WTC11 (cell line): ENCODE data around the gene ABTB2. TPM values are rescaled to one million over a fixed set of nuclear protein-coding genes. Genes with fewer than 3 reads are reported as not detected.

Source experiments
- ATAC-seq: fragments of 200-7000 bp; cut with Tn5 transposase; 2 replicates; pipeline ENCODE4 v1.10.0; 2021; ENCODE audit warnings: mild to moderate bottlenecking, moderate library complexity
- CTCF ChIA-PET: fragments of 300-600 bp; sonication (Branson Sonifier 250); formaldehyde crosslinking; loops from one replicate; lab custom pipeline; 2021; ENCODE audit warnings: antibody characterized with exemption; lab: Charles Lee
- POLR2A ChIA-PET: fragments of 350-600 bp; sonication (Branson Sonifier 250); formaldehyde crosslinking; loops from one replicate; lab custom pipeline; 2021; ENCODE audit warnings: antibody characterized with exemption; lab: Charles Lee
- DNase-seq: peaks from one replicate; pipeline ENCODE4 v3.0.0; 2021; ENCODE audit warnings: low spot score
- H3K27ac Mint-ChIP-seq: 2 replicates; pipeline ENCODE4 v1.8.0; 2021; ENCODE audit warnings: mixed read lengths
- H3K27me3 Mint-ChIP-seq: 2 replicates; pipeline ENCODE4 v1.8.0; 2021; ENCODE audit warnings: low read depth, mild to moderate bottlenecking, moderate library complexity, mixed read lengths
- H3K36me3 Mint-ChIP-seq: 2 replicates; pipeline ENCODE4 v1.8.0; 2021; ENCODE audit warnings: mixed read lengths
- H3K4me1 Mint-ChIP-seq: 2 replicates; pipeline ENCODE4 v1.8.0; 2022; ENCODE audit warnings: mixed read lengths
- H3K4me3 Mint-ChIP-seq: 2 replicates; pipeline ENCODE4 v1.8.0; 2021; ENCODE audit warnings: mild to moderate bottlenecking, moderate library complexity, mixed read lengths
- H3K9me3 Mint-ChIP-seq: 2 replicates; pipeline ENCODE4 v1.8.0; 2021; ENCODE audit warnings: mixed read lengths
- ATF1 ChIP-seq: sonication (generic); formaldehyde crosslinking; IDR thresholded peaks from 2 replicates; pipeline ENCODE4 v1.8.1; 2023; ENCODE audit warnings: mild to moderate bottlenecking, moderate library complexity, missing genetic modification reagents
- CREB1 ChIP-seq: sonication (generic); formaldehyde crosslinking; IDR thresholded peaks from 2 replicates; pipeline ENCODE4 v1.8.0; 2023; ENCODE audit warnings: mild to moderate bottlenecking, missing genetic modification reagents
- ESRRA ChIP-seq: sonication (generic); formaldehyde crosslinking; IDR thresholded peaks from 2 replicates; pipeline ENCODE4 v1.8.1; 2022; ENCODE audit warnings: mild to moderate bottlenecking, missing genetic modification reagents, borderline replicate concordance
- ETV6 ChIP-seq: sonication (generic); formaldehyde crosslinking; IDR thresholded peaks from 2 replicates; pipeline ENCODE4 v1.8.1; 2022; ENCODE audit warnings: mild to moderate bottlenecking, missing genetic modification reagents
- JAZF1 ChIP-seq: fragments of 250-450 bp; sonication (Bioruptor Pico); IDR thresholded peaks from 2 replicates; pipeline ENCODE4 v1.9.0; 2021; ENCODE audit warnings: moderate library complexity, mild to moderate bottlenecking, inconsistent platforms
- JUN ChIP-seq: sonication (generic); formaldehyde crosslinking; IDR thresholded peaks from 2 replicates; pipeline ENCODE4 v1.8.0; 2023; ENCODE audit warnings: mild to moderate bottlenecking, missing genetic modification reagents
- MYBL2 ChIP-seq: sonication (generic); formaldehyde crosslinking; IDR thresholded peaks from 2 replicates; pipeline ENCODE4 v1.8.1; 2023; ENCODE audit warnings: mild to moderate bottlenecking, moderate library complexity, missing genetic modification reagents
- NFATC4 ChIP-seq: fragments of 250-450 bp; sonication (Bioruptor Pico); IDR thresholded peaks from 2 replicates; pipeline ENCODE4 v1.9.0; 2021; ENCODE audit warnings: mild to moderate bottlenecking
- NR3C1 ChIP-seq: sonication (generic); formaldehyde crosslinking; conservative IDR thresholded peaks from 2 replicates; pipeline ENCODE4 v1.8.1; 2023; ENCODE audit warnings: low read depth, mild to moderate bottlenecking, missing genetic modification reagents
- SMAD4 ChIP-seq: sonication (generic); formaldehyde crosslinking; IDR thresholded peaks from 2 replicates; pipeline ENCODE4 v1.8.0; 2022; ENCODE audit warnings: mild to moderate bottlenecking, missing genetic modification reagents
- ZBTB21 ChIP-seq: sonication (generic); formaldehyde crosslinking; IDR thresholded peaks from 2 replicates; pipeline ENCODE4 v1.8.1; 2023; ENCODE audit warnings: mild to moderate bottlenecking, missing genetic modification reagents, borderline replicate concordance
- ZNF671 ChIP-seq: fragments of 250-450 bp; sonication (Bioruptor Pico); IDR thresholded peaks from 2 replicates; pipeline ENCODE4 v1.8.0; 2021; ENCODE audit warnings: mild to moderate bottlenecking
- total RNA-seq: library from RNA; stranded (reverse); gene quantifications from 3 replicates; pipeline ENCODE4 v1.2.3, GENCODE V29; 2021
- TF ChIP-seq, protein P1 (sequence below): fragments of 250-450 bp; sonication (Bioruptor Pico); IDR thresholded peaks from 2 replicates; pipeline ENCODE4 v1.9.0; 2021; ENCODE audit warnings: mild to moderate bottlenecking
- TF ChIP-seq, protein P2 (sequence below): sonication (generic); formaldehyde crosslinking; IDR thresholded peaks from 2 replicates; pipeline ENCODE4 v1.8.0; 2022; ENCODE audit warnings: mild to moderate bottlenecking, missing genetic modification reagents
- TF ChIP-seq, protein P3 (sequence below): sonication (generic); formaldehyde crosslinking; IDR thresholded peaks from 2 replicates; pipeline ENCODE4 v1.8.1; 2023; ENCODE audit warnings: mild to moderate bottlenecking, missing genetic modification reagents, moderate library complexity
- TF ChIP-seq, protein P4 (sequence below): sonication (generic); formaldehyde crosslinking; IDR thresholded peaks from 2 replicates; pipeline ENCODE4 v1.8.1; 2023; ENCODE audit warnings: mild to moderate bottlenecking, missing genetic modification reagents, moderate library complexity
- TF ChIP-seq, protein P5 (sequence below): fragments of 250-450 bp; sonication (Bioruptor Pico); IDR thresholded peaks from 2 replicates; pipeline ENCODE4 v1.9.0; 2021; ENCODE audit warnings: mild to moderate bottlenecking
- TF ChIP-seq, protein P6 (sequence below): fragments of 200-600 bp; IDR thresholded peaks from 2 replicates; pipeline ENCODE4 v1.8.0; 2022; ENCODE audit warnings: antibody characterized with exemption
- TF ChIP-seq, protein P7 (sequence below): sonication (generic); formaldehyde crosslinking; conservative IDR thresholded peaks from 2 replicates; pipeline ENCODE4 v1.8.1; 2023; ENCODE audit warnings: mild to moderate bottlenecking, low read depth, missing genetic modification reagents, moderate library complexity
- TF ChIP-seq, protein P8 (sequence below): sonication (generic); formaldehyde crosslinking; IDR thresholded peaks from 2 replicates; pipeline ENCODE4 v1.8.1; 2023; ENCODE audit warnings: mild to moderate bottlenecking, missing genetic modification reagents
- TF ChIP-seq, protein P9 (sequence below): sonication (generic); formaldehyde crosslinking; IDR thresholded peaks from 2 replicates; pipeline ENCODE4 v1.8.1; 2022; ENCODE audit warnings: low read depth, mild to moderate bottlenecking, moderate library complexity, missing genetic modification reagents, borderline replicate concordance

ABTB2 gene
- total RNA-seq, 1 experiment from 2014 or later, result 12.8 TPM

DNA sequence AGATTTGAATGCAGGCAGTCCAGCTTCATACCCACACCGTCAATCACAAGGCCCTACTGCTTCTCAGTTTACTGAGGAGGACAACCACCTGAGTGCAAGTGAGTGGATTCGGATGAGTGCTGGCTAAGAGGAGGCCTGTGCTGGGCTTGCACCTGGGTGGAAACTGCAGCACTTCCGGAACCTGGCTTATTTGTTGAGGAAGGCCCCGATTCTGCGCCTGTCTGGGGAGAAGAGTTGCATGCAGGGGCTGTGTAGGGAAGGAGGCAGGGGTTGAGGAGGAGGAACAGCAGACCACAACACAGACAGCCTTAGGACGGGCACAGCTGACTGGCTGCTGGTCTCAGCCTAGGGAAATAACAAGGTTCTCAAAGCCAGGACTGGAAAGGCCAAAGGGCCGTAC is 20.8 kb downstream of the ABTB2 start (continued):
- TF ChIP-seq, protein P1, sequence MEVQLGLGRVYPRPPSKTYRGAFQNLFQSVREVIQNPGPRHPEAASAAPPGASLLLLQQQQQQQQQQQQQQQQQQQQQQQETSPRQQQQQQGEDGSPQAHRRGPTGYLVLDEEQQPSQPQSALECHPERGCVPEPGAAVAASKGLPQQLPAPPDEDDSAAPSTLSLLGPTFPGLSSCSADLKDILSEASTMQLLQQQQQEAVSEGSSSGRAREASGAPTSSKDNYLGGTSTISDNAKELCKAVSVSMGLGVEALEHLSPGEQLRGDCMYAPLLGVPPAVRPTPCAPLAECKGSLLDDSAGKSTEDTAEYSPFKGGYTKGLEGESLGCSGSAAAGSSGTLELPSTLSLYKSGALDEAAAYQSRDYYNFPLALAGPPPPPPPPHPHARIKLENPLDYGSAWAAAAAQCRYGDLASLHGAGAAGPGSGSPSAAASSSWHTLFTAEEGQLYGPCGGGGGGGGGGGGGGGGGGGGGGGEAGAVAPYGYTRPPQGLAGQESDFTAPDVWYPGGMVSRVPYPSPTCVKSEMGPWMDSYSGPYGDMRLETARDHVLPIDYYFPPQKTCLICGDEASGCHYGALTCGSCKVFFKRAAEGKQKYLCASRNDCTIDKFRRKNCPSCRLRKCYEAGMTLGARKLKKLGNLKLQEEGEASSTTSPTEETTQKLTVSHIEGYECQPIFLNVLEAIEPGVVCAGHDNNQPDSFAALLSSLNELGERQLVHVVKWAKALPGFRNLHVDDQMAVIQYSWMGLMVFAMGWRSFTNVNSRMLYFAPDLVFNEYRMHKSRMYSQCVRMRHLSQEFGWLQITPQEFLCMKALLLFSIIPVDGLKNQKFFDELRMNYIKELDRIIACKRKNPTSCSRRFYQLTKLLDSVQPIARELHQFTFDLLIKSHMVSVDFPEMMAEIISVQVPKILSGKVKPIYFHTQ (CRISPR knock-in tag), result no peak

DNA sequence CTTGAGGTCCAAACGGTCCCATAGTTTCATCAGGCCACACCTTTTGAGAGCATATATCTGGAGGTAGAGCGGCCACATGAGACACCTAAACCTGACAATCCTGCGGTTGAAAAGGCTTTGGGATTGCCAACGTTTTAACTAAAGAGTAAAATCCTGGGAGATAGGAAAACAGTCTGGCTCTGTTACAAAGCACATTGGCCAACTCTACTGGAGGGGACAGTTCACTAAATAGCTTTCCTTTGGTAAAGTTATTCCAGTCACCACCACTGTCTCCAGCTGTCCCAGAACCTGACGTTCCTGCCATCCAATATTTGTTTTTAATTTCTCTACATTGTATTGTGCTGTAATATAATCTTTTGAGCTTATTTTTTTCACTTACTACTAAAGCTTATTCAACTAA is 22.0 kb downstream of the ABTB2 start:
- TF ChIP-seq, protein P2, sequence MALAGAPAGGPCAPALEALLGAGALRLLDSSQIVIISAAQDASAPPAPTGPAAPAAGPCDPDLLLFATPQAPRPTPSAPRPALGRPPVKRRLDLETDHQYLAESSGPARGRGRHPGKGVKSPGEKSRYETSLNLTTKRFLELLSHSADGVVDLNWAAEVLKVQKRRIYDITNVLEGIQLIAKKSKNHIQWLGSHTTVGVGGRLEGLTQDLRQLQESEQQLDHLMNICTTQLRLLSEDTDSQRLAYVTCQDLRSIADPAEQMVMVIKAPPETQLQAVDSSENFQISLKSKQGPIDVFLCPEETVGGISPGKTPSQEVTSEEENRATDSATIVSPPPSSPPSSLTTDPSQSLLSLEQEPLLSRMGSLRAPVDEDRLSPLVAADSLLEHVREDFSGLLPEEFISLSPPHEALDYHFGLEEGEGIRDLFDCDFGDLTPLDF, result no peak
- TF ChIP-seq JUN (CRISPR knock-in tag) (no peak), CREB1 (CRISPR knock-in tag) (no peak), NR3C1 (CRISPR knock-in tag) (no peak), ESRRA (CRISPR knock-in tag) (no peak), ZNF671 (no peak), NFATC4 (CRISPR knock-in tag) (no peak), SMAD4 (CRISPR knock-in tag) (no peak), MYBL2 (CRISPR knock-in tag) (no peak), JAZF1 (CRISPR knock-in tag) (no peak), ZBTB21 (CRISPR knock-in tag) (no peak), ATF1 (CRISPR knock-in tag) (no peak), ETV6 (no peak)
- TF ChIP-seq, protein P3, sequence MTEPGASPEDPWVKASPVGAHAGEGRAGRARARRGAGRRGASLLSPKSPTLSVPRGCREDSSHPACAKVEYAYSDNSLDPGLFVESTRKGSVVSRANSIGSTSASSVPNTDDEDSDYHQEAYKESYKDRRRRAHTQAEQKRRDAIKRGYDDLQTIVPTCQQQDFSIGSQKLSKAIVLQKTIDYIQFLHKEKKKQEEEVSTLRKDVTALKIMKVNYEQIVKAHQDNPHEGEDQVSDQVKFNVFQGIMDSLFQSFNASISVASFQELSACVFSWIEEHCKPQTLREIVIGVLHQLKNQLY (CRISPR knock-in tag), result no peak
- TF ChIP-seq, protein P4, sequence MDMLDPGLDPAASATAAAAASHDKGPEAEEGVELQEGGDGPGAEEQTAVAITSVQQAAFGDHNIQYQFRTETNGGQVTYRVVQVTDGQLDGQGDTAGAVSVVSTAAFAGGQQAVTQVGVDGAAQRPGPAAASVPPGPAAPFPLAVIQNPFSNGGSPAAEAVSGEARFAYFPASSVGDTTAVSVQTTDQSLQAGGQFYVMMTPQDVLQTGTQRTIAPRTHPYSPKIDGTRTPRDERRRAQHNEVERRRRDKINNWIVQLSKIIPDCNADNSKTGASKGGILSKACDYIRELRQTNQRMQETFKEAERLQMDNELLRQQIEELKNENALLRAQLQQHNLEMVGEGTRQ (CRISPR knock-in tag), result no peak
- TF ChIP-seq, protein P5, sequence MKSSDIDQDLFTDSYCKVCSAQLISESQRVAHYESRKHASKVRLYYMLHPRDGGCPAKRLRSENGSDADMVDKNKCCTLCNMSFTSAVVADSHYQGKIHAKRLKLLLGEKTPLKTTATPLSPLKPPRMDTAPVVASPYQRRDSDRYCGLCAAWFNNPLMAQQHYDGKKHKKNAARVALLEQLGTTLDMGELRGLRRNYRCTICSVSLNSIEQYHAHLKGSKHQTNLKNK (CRISPR knock-in tag), result no peak
- TF ChIP-seq, protein P6, sequence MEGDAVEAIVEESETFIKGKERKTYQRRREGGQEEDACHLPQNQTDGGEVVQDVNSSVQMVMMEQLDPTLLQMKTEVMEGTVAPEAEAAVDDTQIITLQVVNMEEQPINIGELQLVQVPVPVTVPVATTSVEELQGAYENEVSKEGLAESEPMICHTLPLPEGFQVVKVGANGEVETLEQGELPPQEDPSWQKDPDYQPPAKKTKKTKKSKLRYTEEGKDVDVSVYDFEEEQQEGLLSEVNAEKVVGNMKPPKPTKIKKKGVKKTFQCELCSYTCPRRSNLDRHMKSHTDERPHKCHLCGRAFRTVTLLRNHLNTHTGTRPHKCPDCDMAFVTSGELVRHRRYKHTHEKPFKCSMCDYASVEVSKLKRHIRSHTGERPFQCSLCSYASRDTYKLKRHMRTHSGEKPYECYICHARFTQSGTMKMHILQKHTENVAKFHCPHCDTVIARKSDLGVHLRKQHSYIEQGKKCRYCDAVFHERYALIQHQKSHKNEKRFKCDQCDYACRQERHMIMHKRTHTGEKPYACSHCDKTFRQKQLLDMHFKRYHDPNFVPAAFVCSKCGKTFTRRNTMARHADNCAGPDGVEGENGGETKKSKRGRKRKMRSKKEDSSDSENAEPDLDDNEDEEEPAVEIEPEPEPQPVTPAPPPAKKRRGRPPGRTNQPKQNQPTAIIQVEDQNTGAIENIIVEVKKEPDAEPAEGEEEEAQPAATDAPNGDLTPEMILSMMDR, result no peak
- TF ChIP-seq, protein P7, sequence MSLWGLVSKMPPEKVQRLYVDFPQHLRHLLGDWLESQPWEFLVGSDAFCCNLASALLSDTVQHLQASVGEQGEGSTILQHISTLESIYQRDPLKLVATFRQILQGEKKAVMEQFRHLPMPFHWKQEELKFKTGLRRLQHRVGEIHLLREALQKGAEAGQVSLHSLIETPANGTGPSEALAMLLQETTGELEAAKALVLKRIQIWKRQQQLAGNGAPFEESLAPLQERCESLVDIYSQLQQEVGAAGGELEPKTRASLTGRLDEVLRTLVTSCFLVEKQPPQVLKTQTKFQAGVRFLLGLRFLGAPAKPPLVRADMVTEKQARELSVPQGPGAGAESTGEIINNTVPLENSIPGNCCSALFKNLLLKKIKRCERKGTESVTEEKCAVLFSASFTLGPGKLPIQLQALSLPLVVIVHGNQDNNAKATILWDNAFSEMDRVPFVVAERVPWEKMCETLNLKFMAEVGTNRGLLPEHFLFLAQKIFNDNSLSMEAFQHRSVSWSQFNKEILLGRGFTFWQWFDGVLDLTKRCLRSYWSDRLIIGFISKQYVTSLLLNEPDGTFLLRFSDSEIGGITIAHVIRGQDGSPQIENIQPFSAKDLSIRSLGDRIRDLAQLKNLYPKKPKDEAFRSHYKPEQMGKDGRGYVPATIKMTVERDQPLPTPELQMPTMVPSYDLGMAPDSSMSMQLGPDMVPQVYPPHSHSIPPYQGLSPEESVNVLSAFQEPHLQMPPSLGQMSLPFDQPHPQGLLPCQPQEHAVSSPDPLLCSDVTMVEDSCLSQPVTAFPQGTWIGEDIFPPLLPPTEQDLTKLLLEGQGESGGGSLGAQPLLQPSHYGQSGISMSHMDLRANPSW, result no peak
- TF ChIP-seq, protein P8, sequence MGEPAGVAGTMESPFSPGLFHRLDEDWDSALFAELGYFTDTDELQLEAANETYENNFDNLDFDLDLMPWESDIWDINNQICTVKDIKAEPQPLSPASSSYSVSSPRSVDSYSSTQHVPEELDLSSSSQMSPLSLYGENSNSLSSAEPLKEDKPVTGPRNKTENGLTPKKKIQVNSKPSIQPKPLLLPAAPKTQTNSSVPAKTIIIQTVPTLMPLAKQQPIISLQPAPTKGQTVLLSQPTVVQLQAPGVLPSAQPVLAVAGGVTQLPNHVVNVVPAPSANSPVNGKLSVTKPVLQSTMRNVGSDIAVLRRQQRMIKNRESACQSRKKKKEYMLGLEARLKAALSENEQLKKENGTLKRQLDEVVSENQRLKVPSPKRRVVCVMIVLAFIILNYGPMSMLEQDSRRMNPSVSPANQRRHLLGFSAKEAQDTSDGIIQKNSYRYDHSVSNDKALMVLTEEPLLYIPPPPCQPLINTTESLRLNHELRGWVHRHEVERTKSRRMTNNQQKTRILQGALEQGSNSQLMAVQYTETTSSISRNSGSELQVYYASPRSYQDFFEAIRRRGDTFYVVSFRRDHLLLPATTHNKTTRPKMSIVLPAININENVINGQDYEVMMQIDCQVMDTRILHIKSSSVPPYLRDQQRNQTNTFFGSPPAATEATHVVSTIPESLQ (CRISPR knock-in tag), result no peak
- TF ChIP-seq, protein P9, sequence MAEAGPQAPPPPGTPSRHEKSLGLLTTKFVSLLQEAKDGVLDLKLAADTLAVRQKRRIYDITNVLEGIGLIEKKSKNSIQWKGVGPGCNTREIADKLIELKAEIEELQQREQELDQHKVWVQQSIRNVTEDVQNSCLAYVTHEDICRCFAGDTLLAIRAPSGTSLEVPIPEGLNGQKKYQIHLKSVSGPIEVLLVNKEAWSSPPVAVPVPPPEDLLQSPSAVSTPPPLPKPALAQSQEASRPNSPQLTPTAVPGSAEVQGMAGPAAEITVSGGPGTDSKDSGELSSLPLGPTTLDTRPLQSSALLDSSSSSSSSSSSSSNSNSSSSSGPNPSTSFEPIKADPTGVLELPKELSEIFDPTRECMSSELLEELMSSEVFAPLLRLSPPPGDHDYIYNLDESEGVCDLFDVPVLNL, result no peak
- ATAC-seq (no peak), DNase-seq (no peak)
- Mint-ChIP-seq H3K4me1 (peaks cover 27% of the 10 kb centered on the region), H3K27me3 (no peaks in the 10 kb centered on the region), H3K9me3 (no peaks in the 10 kb centered on the region), H3K36me3 (no peaks in the 10 kb centered on the region), H3K4me3 (no peak overlapping the region), H3K27ac (no peak overlapping the region)
- CTCF ChIA-PET, result interaction anchor here (3.1 kb wide), 1 partner anchor 162 kb away, joined by 12 read pairs; no protein-coding TSS in a partner anchor
- POLR2A ChIA-PET, result no interaction called here
